Hypothalamus (tissue), 51 donors: ENCODE data around the gene INTS15.

Experiments used
- DNase-seq, 51 donors: peaks; one replicate each; lab custom pipeline; 2025; lab: John Stamatoyannopoulos, UW

Gene INTS15

DNA sequence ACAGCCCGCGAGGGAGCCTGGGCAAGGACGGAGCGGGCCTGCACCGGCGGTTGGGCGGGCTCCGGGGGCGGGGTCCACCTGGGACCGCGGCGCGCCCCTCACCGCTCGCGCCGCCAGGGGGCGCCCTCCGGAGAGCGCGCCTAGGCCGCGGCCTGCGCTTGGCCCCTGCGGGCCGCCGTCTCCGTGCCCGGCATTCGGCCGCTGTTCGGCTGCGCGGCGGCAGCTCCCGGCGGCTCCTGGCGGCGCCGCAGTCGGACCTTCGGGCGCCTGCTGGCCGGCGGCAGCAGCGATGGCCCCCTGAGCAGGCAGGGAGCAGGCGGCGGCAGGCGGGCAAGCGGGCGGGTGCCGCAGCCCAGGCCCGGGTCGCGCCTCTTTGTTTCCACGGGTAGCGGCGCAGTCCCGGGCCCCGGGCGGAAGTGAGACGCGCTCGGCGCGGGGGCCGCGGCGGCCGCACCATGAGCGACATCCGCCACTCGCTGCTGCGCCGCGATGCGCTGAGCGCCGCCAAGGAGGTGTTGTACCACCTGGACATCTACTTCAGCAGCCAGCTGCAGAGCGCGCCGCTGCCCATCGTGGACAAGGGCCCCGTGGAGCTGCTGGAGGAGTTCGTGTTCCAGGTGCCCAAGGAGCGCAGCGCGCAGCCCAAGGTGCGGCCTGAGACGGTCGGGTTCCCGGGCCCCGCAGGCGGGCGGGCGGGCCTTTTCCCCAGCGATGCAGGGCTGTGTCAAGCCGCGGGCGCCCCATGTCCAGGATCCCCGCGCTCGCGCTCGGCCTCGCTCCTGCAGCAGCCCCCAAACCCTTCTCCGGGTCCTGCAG is at the start of gene INTS15:
INTS15 (plus strand) TSS at position 193 of the 816 bp plus-strand sequence; CDS start at position 456, 263 bp downstream.
- DNase-seq = peak in 47 of 51 donors; percentile 7 to 83 (median 59)

DNA sequence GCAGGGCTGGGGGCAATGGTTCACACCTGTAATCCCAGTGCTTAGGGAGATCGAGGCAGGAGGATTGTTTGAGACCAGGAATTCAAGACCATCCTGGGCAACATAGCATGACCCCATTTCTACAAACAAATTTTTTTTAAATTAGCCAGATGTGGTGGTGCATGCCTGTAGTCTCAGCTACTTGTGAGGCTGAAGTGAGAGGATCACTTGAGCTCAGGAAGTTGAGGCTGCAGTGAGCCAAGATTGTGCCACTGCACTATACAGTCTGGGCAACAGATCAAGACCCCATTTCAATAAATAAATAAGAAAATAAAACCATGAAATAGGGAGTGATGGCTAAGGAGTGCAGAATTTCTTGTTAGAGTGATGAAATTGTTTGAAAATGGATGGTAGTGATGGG is 47.5 kb upstream of the INTS15 start:
- no peak for DNase-seq

DNA sequence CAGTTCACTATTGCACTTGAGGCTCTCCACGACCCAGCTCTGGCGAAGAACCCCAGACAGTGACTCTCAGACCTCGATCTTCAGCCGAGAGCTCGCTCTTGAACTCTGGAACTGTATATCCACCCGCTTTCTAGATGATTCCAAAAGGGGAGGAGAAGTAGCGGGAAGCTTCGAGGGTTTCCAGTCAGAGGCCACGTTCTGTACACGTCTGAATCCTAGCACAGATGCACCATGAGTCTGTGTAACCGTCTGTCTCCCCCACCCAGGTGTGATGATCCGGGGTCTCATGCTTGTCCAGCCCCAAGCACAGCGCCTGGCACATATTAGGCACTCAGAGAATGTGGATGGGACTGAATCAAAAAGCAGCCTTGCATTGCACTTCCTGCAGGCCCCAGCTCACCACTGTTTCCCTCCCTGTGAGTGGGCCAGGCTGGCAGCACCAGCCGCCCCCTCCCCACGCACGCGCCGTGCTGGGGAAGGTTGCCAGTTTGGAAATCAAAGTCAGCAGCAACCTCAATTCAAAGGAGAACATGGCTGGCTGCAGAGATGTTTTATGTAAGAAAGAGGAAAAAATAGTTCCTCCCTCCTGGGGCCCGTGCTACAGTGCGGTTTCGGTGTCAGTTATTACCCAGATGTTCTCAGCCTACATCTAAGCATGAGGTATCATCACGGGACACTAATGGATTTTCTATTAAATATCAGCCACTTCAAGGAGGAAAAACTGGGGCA is 44.3 kb upstream of the INTS15 start:
- peak in 1 of 51 donors; percentile 31 for DNase-seq

DNA sequence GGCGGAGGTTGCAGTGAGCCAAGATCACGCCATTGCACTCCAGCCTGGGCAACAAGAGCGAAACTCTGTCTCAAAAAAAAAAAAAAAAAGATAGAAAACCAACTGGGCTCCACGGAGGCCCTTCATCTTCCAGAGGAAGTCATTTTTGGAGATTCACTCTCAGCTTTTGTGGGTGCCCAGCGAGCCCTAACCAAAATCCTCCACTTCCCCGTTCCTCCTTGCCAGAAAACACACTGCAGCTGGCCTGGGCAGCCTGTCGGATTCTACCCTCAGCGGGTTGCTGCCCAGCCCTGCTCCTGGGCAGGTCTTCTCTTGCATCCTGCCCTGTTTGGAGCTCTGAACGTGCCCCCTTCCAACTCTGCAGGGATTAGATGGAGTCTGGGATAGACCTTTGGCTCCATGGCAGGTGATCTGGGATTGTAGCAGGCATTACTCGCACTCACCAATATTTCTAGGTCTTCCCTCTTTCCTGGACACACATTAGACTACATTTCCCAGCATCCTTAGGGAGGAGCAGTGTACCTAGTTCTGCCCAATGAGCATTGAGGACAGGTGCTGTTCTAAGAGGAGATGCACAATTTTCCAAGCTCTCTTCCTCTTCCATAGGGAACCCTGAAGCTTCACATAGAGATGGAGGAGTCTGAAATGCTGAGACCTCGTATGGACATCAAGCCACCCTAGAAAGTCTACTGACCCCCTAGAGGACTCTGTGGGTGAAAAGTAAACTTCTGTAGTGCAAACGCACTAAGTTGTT is 43.1 kb upstream of the INTS15 start:
- DNase-seq = no peak

DNA sequence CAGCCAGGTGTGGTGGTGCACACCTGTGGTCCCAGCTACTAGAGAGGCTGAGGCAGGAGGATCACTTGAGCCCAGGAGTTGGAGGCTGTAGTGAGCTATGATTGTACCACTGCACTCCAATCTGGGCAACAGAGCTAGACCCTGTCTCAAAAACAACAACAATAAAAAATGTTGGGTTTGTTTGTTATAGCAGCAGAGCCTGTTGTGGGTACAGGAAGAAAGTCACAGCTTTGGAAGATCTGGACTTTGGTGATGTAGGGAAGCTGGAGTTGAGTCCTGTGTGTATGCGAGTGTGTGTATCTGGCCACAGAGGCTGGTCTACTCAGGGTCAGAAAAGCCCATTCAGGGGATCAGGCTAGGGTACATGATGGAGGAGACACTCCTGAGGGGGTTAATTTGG is 42.4 kb upstream of the INTS15 start:
- DNase-seq = no peak

DNA sequence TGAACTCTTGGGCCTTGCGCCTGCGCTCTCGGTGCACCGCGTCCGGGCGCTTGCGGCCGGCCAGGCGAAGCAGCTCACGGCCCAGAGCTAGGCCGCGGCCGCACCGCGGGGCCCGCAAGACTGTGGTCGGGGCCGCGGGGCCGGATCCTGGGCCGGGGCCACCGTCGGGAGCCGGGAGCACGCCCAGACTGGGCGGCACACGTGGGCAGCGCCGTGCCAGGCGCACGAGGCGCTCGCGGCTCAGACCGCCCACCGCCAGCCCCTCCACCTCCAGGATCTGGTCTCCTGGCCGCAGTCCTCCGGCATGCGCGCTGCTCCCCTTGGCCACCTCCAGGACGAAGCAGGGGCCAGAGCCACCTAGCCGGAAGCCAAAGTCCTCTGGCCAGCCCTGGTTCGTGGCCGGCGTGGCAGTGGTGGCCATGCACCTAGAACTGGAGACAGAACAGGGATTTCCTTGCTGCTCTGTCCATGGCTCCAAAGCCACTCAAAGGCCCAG is 38.8 kb upstream of the INTS15 start, which contains the start of gene GRID2IP:
GRID2IP (minus strand) TSS at position 446 of the 496 bp plus-strand sequence; CDS start at position 421, 25 bp downstream.
- DNase-seq = no peak

DNA sequence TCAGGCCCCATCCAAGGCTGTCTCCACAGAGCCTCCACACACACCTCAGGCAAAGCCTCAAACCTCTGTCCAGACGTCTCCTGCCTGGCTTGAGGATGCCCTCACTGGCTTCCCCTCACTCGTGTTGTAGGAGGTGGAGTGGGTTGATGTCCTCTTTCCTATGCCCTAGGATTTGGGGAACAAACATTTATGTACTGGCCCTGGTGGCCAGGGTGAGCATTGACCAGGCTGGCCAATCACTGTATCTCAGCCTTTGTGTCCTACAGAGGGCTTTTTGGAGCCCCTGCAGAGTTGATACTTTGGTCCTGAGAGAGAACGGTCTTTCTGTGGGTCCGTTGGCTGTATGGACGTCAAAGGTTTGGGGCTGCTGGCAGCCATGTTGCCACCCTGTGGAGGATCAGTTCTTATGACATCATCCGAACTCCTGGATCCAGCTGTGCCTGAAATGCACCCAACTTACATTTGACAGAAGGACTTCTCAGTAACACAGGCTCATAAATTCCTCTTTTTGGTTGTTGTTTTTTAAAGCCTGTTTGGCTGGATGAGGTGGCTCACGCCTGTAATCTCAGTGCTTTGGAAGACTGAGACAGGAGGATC is 36.3 kb upstream of the INTS15 start:
- DNase-seq = no peak

DNA sequence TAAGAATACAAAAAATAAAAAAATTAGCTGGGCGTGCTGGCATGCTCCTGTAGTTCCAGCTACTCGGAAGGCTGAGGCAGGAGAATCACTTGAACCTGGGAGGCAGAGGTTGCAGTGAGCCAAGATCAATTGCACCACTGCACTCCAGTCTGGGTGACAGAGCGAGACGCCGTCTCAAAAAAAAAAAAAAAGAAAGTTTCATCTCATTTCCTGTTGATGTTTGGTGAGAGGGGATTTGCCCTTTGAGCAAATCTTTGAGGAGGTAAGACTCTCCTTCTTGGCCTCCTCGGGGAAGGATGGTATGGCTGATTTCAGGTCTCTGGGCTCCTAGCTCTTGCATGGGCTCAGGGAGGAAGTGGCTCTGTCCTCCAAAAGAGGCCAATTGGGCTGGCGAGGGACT is 35.0 kb upstream of the INTS15 start:
- DNase-seq = no peak

DNA sequence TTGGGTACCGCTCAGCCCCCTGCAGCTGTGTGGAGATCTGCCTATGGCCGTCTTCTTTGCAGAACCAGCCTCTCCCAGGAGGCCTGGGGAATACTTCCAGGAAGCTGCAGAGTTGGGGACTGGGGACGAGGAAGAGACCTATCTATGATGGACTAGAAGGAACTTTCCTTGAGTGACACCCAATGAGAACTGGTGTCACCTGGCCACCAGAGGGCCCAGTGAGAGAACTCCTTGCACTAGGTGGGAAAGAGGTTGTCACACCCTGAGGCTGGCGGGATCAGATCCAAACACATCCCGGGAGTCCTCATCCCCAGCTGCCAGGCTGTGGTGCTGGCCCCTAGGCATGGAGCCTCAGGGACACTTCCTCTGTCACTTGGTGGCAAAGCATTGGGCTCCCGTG is 33.6 kb upstream of the INTS15 start:
- no peak for DNase-seq

DNA sequence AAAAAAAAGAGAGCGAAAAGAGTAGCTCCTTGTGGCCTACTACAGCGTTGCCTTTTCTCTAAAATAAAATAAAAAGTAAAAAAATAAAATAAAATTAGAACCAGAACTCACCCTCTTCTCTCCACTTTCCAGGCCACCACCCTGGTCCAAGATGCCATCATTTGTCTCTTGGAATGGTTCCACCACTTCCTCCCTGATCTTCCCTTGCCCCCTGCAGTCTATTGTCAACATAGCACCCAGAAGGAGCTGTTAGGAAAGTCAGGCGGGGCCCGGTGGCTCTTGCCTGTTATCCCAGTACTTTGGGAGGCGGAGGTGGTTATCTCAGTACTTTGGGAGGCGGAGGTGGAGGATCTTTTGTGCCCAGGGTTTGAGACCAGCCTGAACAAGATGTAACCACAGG is 31.0 kb upstream of the INTS15 start:
- DNase-seq = peak in 3 of 51 donors; percentile 3 to 5 (median 5)

DNA sequence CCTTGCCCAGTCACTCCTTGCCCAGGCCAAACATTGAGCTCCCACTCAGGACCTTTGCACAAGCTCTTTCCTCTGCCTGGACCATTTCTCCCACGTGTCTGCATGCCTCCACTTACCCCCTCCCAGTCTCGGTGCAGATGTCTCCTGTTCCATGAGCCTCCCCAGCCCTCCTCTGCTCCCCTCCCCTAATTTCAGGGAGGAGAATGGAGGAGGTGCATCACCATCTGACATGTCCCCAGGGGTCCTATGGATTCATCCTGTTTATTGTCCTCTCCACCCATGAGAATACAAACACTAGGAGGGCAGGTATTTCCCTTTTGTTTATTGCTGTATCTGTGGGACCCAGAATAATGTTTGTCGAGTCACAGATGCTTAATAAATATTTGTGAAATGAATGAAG is 29.9 kb upstream of the INTS15 start:
- no peak for DNase-seq

DNA sequence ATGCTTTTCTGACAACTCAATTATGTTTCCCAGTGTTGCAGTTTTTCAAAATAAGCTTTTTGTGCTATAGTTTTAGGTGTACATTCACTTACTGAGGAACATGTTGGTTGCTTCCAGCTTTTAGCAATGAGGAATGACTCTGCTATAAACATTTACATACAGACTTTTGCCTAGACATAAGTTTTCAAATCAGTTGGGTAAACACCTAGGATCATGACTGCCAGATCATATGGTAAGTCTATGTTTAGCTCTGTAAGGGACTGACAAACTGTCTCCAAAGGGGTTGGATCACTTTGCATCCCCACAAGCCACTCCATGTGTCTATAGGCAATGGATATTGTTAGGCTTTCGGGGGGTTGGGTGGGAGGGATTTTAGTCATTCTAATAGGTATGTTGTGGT is 27.7 kb upstream of the INTS15 start:
- no peak for DNase-seq

DNA sequence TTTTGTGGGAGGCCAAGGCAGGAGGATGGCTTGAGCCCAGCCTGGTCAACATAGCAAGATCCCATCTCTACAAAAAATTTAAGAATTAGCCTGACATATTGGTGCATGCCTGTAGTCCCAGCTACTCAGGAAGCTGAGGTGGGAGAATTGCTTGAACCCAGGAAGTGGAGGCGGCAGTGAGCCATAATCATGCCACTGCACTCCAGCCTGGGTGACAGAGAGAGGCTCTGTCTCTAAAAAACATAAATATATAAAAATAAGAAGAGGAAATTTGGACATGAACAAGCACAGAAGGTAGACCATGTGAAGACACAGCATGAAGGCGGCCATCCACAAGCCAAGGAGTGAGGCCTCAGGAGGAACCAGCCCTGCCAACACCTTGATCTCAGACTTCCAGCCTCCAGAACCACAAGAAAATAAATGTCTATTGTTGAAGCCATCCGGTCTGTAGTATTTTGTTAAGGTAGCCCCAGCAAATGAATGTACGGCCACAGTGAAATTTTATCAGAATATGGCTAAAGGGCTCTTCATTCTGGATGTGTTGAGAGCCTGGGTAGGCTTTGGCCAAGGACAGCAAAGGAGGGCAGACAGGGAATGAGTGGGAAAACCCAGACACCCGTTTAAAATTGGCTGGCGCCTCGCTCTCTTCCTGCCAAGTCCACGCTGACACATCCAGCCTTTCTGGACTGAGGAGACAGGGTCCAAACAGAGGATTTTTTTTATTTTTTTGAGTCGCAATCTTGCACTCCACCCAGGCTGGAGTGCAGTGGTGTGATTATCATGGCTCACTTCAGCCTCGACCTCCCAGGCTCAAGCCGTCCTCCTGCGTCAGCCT is 25.7 kb upstream of the INTS15 start:
- DNase-seq = peak in 20 of 51 donors; percentile 1 to 30 (median 14)

DNA sequence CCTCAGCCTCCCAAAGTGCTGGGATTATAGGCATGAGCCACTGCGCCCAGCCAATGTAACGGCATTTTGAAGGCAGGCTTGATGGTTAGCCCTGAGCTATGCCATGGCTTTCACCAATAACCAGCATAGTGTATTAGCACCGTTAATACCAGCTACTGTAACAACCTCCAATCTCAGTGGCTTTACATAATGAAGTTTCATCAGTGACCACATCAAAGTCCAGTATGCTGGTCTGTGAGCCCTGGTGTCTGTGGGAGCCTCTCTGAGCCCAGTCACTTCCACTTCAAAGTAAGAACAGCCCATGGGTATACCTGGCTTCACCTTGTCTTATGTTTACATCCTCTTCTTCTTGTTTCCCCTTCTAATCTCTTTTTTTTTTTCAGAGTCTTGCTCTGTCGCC is 24.2 kb upstream of the INTS15 start:
- DNase-seq = no peak

DNA sequence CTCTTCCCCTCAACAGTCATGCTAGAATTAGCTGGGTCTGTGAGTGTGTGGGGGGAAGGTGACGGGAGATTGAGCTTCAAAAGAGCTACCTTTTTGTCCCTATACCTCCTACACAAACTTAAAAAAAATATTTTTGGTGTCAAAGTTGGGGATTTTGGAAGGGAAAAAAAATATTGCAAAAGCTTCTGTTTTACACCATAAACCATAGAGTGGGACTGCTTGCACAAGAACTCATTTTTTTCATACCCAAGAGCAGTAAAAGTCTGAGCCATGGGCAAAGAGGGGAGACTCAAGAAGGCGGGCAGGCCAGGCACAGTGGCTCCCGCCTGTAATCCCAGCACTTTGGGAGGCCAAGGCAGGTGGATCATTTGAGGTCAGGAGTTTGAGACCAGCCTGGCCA is 21.9 kb upstream of the INTS15 start:
- DNase-seq = no peak

DNA sequence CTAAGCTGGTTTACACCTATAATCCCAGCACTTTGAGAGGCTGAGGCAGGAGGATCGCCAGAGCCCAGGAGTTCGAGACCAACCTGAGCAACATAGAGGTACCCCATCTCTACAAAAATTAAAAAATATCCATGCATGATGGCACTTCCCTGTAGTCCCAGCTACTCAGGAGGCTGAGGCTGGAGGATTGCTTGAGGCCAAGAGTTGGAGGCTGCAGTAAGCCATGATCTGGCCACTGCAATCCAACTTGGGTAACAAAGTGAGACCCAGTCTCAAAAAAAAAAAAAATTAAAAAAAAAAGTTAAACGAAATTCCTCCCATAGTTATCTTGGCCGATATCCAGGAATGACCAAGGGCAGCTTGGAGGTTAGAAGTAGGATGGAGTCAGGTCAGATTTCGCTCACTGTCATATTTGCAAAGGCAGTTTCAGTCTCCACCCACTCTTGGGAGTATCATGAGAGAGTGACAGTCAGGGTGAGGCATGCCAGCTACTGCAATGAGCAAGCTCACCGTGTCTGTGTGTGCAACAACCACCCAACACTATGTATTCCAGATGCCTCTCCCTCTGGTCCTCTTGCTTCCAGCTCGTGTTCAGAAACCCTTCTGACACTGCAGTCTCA is 18.6 kb upstream of the INTS15 start:
- no peak for DNase-seq

DNA sequence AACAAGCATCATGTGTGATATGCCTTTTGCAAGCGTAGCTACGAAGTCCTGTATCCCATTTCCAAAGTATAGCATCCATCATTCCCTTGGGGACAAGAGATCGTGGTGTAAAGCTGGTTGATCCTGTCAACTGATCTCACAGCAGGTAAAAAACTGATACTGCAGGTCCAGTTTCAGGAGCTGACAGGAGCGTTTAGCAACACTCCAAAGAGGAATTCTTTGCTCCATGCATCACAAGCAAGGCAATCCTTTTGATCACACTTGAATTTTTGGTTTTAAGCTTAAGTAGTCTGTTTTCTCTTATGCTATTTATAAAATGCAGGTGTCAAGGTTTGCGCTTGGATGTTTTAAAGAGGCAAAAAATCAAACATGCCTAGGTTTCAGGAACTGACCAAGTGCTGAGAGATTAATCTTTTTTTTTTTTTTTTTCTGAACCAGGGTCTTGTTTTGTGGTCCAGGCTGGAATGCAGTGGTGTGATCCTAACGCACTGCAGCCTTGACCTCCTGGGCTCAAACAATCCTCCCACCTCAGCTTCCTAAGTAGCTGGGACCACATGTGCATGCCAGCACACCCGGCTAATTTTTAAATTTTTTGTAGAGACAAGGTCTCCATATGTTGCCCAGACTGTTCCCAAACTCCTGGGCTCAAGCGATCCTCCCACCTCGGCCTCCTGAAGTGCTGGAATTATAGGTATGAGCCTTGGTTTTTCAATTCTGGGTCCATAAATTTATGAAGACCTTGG is 14.4 kb upstream of the INTS15 start:
- no peak for DNase-seq
